HepG2 (cell line): ENCODE measurements around the gene INPP5E. TPM values are rescaled to one million over a fixed set of nuclear protein-coding genes. Genes with fewer than 3 reads are reported as not detected.
A peak's percentile ranks its signal among the peaks of the same experiment; 100 is the strongest.

Experiments
- ATAC-seq: fragments of 200-7000 bp; cut with Tn5 transposase; 3 replicates; pipeline ENCODE4 v1.9.1; 2020; ENCODE audit warnings: mild to moderate bottlenecking, moderate library complexity
- Bru-seq: library from RNA; stranded (reverse); fragments of 400-500 nt; gene quantifications from one replicate; lab custom pipeline; 2021; lab: Mats Ljungman, UMichigan
- BruChase-seq, 2 experiments: library from RNA; stranded (reverse); fragments of 400-500 nt; gene quantifications; one replicate each; lab custom pipeline; 2021; lab: Mats Ljungman, UMichigan
- BruUV-seq: library from RNA; stranded (reverse); fragments of 400-500 nt; replicated peaks from 2 replicates; lab custom pipeline; 2021; lab: Mats Ljungman, UMichigan
- CTCF ChIA-PET: fragments of 300-600 bp; formaldehyde crosslinking; extraction: SDS; loops from one replicate; lab custom pipeline; 2021; ENCODE audit warnings: low total read pairs, inconsistent platforms, low intra/inter-chr PET ratio; lab: Yijun Ruan, JAX
- POLR2A ChIA-PET: fragments of 350-600 bp; sonication (Branson Sonifier 250); formaldehyde crosslinking; loops from one replicate; lab custom pipeline; 2020; ENCODE audit warnings: antibody characterized with exemption, inconsistent platforms; lab: Yijun Ruan, JAX
- DNase-seq: peaks from one replicate; pipeline ENCODE4 v3.0.0-alpha.2; 2015; ENCODE audit warnings: low spot score
- FAIRE-seq: peaks from 3 replicates; lab custom pipeline; 2011; peaks lifted over from hg19 to GRCh38; lab: Jason Lieb, UNC
- H2AFZ ChIP-seq: one replicate; pipeline ENCODE4 v1.6.1; 2011; ENCODE audit warnings: low read length, inconsistent platforms
- H3K27ac ChIP-seq: fragments of 300-600 bp; 3 replicates; pipeline ENCODE4 v1.8.0; 2011; ENCODE audit warnings: mixed run types, mild to moderate bottlenecking, mixed read lengths, low read length, inconsistent platforms; ENCODE audit not compliant: insufficient read depth; ENCODE audit errors: extremely low read length
- H3K27me3 ChIP-seq, 2 experiments: fragments of 200-600 bp in 1 of 2; 2 replicates in 1 of 2; 3 replicates in 1 of 2; pipeline versions ENCODE4 v1.6.0 to v1.8.0; 2011; ENCODE audit warnings: low read length in 2 of 2, mild to moderate bottlenecking in 2 of 2, moderate library complexity in 2 of 2, inconsistent platforms in 1 of 2; ENCODE audit not compliant: insufficient read depth in 2 of 2, control insufficient read depth in 1 of 2
- H3K36me3 ChIP-seq, 2 experiments: fragments of 200-600 bp in 1 of 2; replicated peaks in 1 of 2; 2 replicates in 1 of 2; 3 replicates in 1 of 2; pipeline versions ENCODE4 v1.5.1 to v1.8.0; 2011; ENCODE audit warnings: low read length in 2 of 2, inconsistent platforms in 1 of 2; ENCODE audit not compliant: insufficient read depth in 2 of 2, control insufficient read depth in 1 of 2
- H3K4me1 ChIP-seq: 2 replicates; pipeline ENCODE4 v1.5.1; 2012; ENCODE audit warnings: low read length, inconsistent platforms; ENCODE audit not compliant: insufficient read depth
- H3K4me2 ChIP-seq: 2 replicates; pipeline ENCODE4 v1.6.0; 2011; ENCODE audit warnings: low read depth, low read length, inconsistent platforms
- H3K4me3 ChIP-seq, 3 experiments: fragments of 200-600 bp in 1 of 3; sonication (generic), shearing (Covaris generic) in 1 of 3; replicated peaks in 1 of 3; 2 replicates each; pipeline ENCODE4 v1.5.1; 2011 to 2016; ENCODE audit warnings: low read length in 3 of 3, inconsistent platforms in 2 of 3, low read depth in 2 of 3, mild to moderate bottlenecking in 2 of 3, control low read depth in 1 of 3, mixed read lengths in 1 of 3; ENCODE audit not compliant: insufficient read depth in 1 of 3
- H3K79me2 ChIP-seq: one replicate; pipeline ENCODE4 v1.6.1; 2011; ENCODE audit warnings: low read length, inconsistent platforms; ENCODE audit not compliant: insufficient read depth
- H3K9ac ChIP-seq: 2 replicates; pipeline ENCODE4 v1.6.0; 2011; ENCODE audit warnings: mild to moderate bottlenecking, low read depth, low read length, inconsistent platforms; ENCODE audit not compliant: insufficient read depth
- H3K9me3 ChIP-seq: 2 replicates; pipeline ENCODE4 v1.5.1; 2012; ENCODE audit warnings: mild to moderate bottlenecking, low read length
- H4K20me1 ChIP-seq: 2 replicates; pipeline ENCODE4 v1.6.0; 2011; ENCODE audit warnings: inconsistent platforms, mild to moderate bottlenecking, low read length, moderate library complexity; ENCODE audit not compliant: insufficient read depth
- AGO2 ChIP-seq: fragments of 200-400 bp; formaldehyde crosslinking; optimal IDR thresholded peaks from 2 replicates; pipeline ENCODE3; 2017; ENCODE audit warnings: mild to moderate bottlenecking, low read depth, low read length, moderate library complexity
- AKAP8 ChIP-seq: sonication (generic); formaldehyde crosslinking; IDR thresholded peaks from 2 replicates; pipeline ENCODE4 v1.5.1; 2020; ENCODE audit warnings: mild to moderate bottlenecking, missing genetic modification reagents
- JUND ChIP-seq: sonication (generic); formaldehyde crosslinking; IDR thresholded peaks from 2 replicates; pipeline ENCODE4 v1.8.0; 2022; ENCODE audit warnings: mild to moderate bottlenecking, missing genetic modification reagents
- KAT2B ChIP-seq: fragments of 150-350 bp; IDR thresholded peaks from 2 replicates; pipeline ENCODE4 v1.6.1; 2014; ENCODE audit warnings: low read depth, low read length, borderline replicate concordance
- POLR2G ChIP-seq: fragments of 200-400 bp; formaldehyde crosslinking; IDR thresholded peaks from 2 replicates; pipeline ENCODE4 v1.6.1; 2018; ENCODE audit warnings: mild to moderate bottlenecking, low read depth, low read length, moderate library complexity
- ZBTB2 ChIP-seq: sonication (generic); formaldehyde crosslinking; IDR thresholded peaks from 2 replicates; pipeline ENCODE4 v1.8.0; 2022; ENCODE audit warnings: low read depth, missing genetic modification reagents
- ZNF501 ChIP-seq: sonication (generic); formaldehyde crosslinking; IDR thresholded peaks from 2 replicates; pipeline ENCODE4 v1.5.1; 2020; ENCODE audit warnings: mild to moderate bottlenecking, moderate library complexity, missing genetic modification reagents
- ZNF782 ChIP-seq: sonication (generic); formaldehyde crosslinking; IDR thresholded peaks from 2 replicates; pipeline ENCODE4 v1.4.0; 2020; ENCODE audit warnings: missing genetic modification reagents, mild to moderate bottlenecking, borderline replicate concordance
- WGBS: methylation state at CpG from one replicate; pipeline ENCODE4 v1.1.6; 2017; ENCODE audit warnings: low lambda C conversion rate; 5-methylcytosine and 5-hydroxymethylcytosine counted together
- in situ Hi-C: cut with HindIII; loops from 2 replicates; pipeline ENCODE4 v1.10.0; 2017; ENCODE audit warnings: low pct_unique_long_range_greater_than_20kb; ENCODE audit not compliant: extremely low pct_ligation_motif_present
- intact Hi-C: fragments of 100-400 bp; cut with micrococcal nuclease; formaldehyde crosslinking; loops from one replicate; pipeline ENCODE4 v1.10.0; 2022; ENCODE audit not compliant: unreplicated experiment
- long read RNA-seq, 2 experiments: library from RNA in 1 of 2; library from polyadenylated mRNA in 1 of 2; stranded (forward) in 1 of 2; unstranded in 1 of 2; transcript quantifications; one replicate each; pipeline ENCODE4 v2.0.0, GENCODE V29; 2019 to 2022
- polyA minus RNA-seq, 3 experiments: library from RNA; depleted of rRNA, polyadenylated mRNA; stranded (reverse); fragments of >200 nt; gene quantifications; 2 replicates each; pipeline ENCODE4 v1.2.3, GENCODE V29; 2011; ENCODE audit warnings: low replicate concordance in 1 of 3
- polyA plus RNA-seq, 8 experiments: library from polyadenylated mRNA; depleted of rRNA in 3 of 8; stranded (reverse) in 7 of 8; unstranded in 1 of 8; fragments of >200 nt; fragmentation: Illumina TruSeq in 4 of 8; extraction: Trizol in 4 of 8; gene quantifications; 2 replicates each; pipeline versions ENCODE4 v1.2.1 to v1.2.3, GENCODE V29; 2011 to 2016; ENCODE audit warnings: low read depth in 4 of 8, missing spikeins in 1 of 8, mixed read lengths in 1 of 8; ENCODE audit not compliant: insufficient read depth in 1 of 8
- total RNA-seq, 5 experiments: library from RNA; depleted of rRNA; stranded (reverse); fragments of >200 nt; fragmentation: Illumina TruSeq; extraction: Trizol; gene quantifications; 2 replicates each; pipeline ENCODE4 v1.2.3, GENCODE V29; 2016; ENCODE audit warnings: low read depth in 1 of 5
- TF ChIP-seq, protein P1 (sequence below): sonication (generic); formaldehyde crosslinking; IDR thresholded peaks from 2 replicates; pipeline ENCODE4 v1.5.1; 2020; ENCODE audit warnings: missing genetic modification reagents, mild to moderate bottlenecking, borderline replicate concordance

INPP5E gene
- total RNA-seq (2016; rRNA removed; fragmentation: Illumina TruSeq; extraction: Trizol) (3.0 and 5.5 TPM in 2 replicates), polyA plus RNA-seq (2011; rRNA removed) (5.5 and 7.5 TPM in 2 replicates), polyA minus RNA-seq (2011; rRNA and poly(A)+ RNA removed; ENCODE audit: low replicate concordance) (5.4 and 5.9 TPM in 2 replicates), Bru-seq, nascent RNA (percentile 46 among the genes with signal in this experiment), BruChase-seq, experiment 1, labeled RNA remaining after a 6-hour chase (percentile 72 among the genes with signal in this experiment), BruChase-seq, experiment 2, labeled RNA remaining after a 2-hour chase (percentile 63 among the genes with signal in this experiment)
- total RNA-seq (2016; cell fraction: cytosol; rRNA removed; fragmentation: Illumina TruSeq; extraction: Trizol; ENCODE audit: low read depth), result 0.91 and 1.3 TPM in 2 replicates
- 2.7 and 5.4 TPM in 2 replicates for total RNA-seq (2016; cell fraction: insoluble cytoplasmic fraction; rRNA removed; fragmentation: Illumina TruSeq; extraction: Trizol)
- 3.3 and 3.4 TPM in 2 replicates for total RNA-seq (2016; cell fraction: membrane; rRNA removed; fragmentation: Illumina TruSeq; extraction: Trizol)
- total RNA-seq (2016; cell fraction: nucleus; rRNA removed; fragmentation: Illumina TruSeq; extraction: Trizol), result 5.6 and 6.0 TPM in 2 replicates
- polyA plus RNA-seq (2011; cell fraction: cytosol; rRNA removed), result 3.2 and 4.1 TPM in 2 replicates
- 45.5 and 51.1 TPM in 2 replicates for polyA plus RNA-seq (2011; cell fraction: nucleus; rRNA removed)
- 3.7 and 5.4 TPM in 2 replicates for polyA plus RNA-seq (2012)
- polyA plus RNA-seq (2016; cell fraction: cytosol; fragmentation: Illumina TruSeq; extraction: Trizol; ENCODE audit: low read depth), result 0.89 and 1.0 TPM in 2 replicates
- 4.0 and 5.3 TPM in 2 replicates for polyA plus RNA-seq (2016; cell fraction: insoluble cytoplasmic fraction; fragmentation: Illumina TruSeq; extraction: Trizol; ENCODE audit: low read depth)
- polyA plus RNA-seq (2016; cell fraction: membrane; fragmentation: Illumina TruSeq; extraction: Trizol; ENCODE audit: low read depth), result 2.6 and 3.1 TPM in 2 replicates
- 22.1 and 22.8 TPM in 2 replicates for polyA plus RNA-seq (2016; cell fraction: nucleus; fragmentation: Illumina TruSeq; extraction: Trizol; ENCODE audit: insufficient read depth, low read depth)
- polyA minus RNA-seq (2011; cell fraction: cytosol; rRNA and poly(A)+ RNA removed), result 2.7 and 3.1 TPM in 2 replicates
- polyA minus RNA-seq (2011; cell fraction: nucleus; rRNA and poly(A)+ RNA removed), result 5.8 and 7.5 TPM in 2 replicates
- long read RNA-seq, experiment 1, partial matches to known transcripts, result 2 of 4 reads
- long read RNA-seq, experiment 1, other reads (novel, unspliced or antisense), result 1 of 4 reads
- long read RNA-seq, experiment 2, full-length matches to known transcripts, result 7 of 15 reads
- long read RNA-seq, experiment 2, partial matches to known transcripts, result 3 of 15 reads
- long read RNA-seq, experiment 2, other reads (novel, unspliced or antisense), result 5 of 15 reads

- no peak for FAIRE-seq
- peak; percentile 16 for DNase-seq
- in situ Hi-C loops (loop anchor here (5.0 kb wide), 1 partner anchor 38 kb away; no protein-coding TSS in a partner anchor), intact Hi-C loops (no loop called here)
- peak; percentile 74 for ATAC-seq
- Histone ChIP-seq H3K9ac (peak within 1 kb of the TSS; percentile 85), H4K20me1 (peaks cover 7% of the 10 kb centered on the region; the same call in 1 of the 2 replicates), H3K4me3 (peak within 1 kb of the TSS; percentile 89 to 92 (median 89)), H3K9me3 (no peaks in the 10 kb centered on the region), H3K79me2 (peaks cover 26% of the 10 kb centered on the region), H3K36me3 (peaks cover 9 to 33% of the 10 kb centered on the region in 2 experiments; a peak in 4 of 5 replicates), H3K4me2 (peak within 1 kb of the TSS; percentile 84), H3K4me1 (peaks cover 46% of the 10 kb centered on the region), H2AFZ (no peak within 1 kb of the TSS), H3K27me3 (no peaks in the 10 kb centered on the region; a peak in 1 of 5 replicates), H3K27ac (peak within 1 kb of the TSS; percentile 59)
- no TSS peak for BruUV-seq
- WGBS, result 60% methylated on average over 19 of the region's 90 CpGs
- CTCF ChIA-PET, result no interaction called here
- POLR2A ChIA-PET, result no interaction called here
- TF ChIP-seq POLR2G (peak; percentile 66), KAT2B (no peak), AGO2 (peak; percentile 85), ZNF501 (CRISPR knock-in tag) (no peak), ZBTB2 (CRISPR knock-in tag) (0 out of 2 replicates have a peak, but pooled peaks have one; percentile 32), ZNF782 (CRISPR knock-in tag) (no peak), AKAP8 (CRISPR knock-in tag) (peak; percentile 70), JUND (CRISPR knock-in tag) (no peak)
- TF ChIP-seq, protein P1, sequence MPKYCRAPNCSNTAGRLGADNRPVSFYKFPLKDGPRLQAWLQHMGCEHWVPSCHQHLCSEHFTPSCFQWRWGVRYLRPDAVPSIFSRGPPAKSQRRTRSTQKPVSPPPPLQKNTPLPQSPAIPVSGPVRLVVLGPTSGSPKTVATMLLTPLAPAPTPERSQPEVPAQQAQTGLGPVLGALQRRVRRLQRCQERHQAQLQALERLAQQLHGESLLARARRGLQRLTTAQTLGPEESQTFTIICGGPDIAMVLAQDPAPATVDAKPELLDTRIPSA, result 0 out of 2 replicates have a peak, but pooled peaks have one; percentile 26
Measured at GRCh38 chr9:136439481-136440408, at the start of gene INPP5E. Gene INPP5E, minus strand, starts transcription at chr9:136439845. Its CDS starts 426 bp downstream, at chr9:136439419.
